LoVo (cell line): ENCODE data around the gene FSCN2.
A peak's percentile ranks its signal among the peaks of the same experiment; 100 is the strongest.

Experiments
- DNase-seq: peaks from one replicate; pipeline ENCODE4 v3.0.0-alpha.2; 2016; ENCODE audit warnings: low spot score

Gene FSCN2

GRCh38 chr17:81542431-81543338 lies 14.5 kb downstream of the FSCN2 start:
- DNase-seq: no peak

DNA sequence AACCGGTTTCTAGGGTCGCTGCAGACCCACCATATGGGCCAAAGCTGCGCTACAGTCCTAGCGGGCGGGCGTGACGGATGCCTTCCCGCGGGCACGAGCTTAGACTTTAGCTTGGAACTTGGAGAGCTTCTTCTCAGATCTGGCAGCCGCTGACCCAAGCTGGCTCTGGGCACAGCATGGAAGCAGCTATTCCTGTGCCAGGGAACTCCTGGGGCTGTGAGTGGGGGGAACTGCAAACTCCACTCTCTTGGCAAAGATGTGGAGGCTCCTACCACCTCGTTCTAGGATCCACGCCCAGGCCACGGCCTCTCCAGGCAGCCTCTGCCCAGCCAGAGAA lies 15.1 kb downstream of the FSCN2 start:
- DNase-seq: no peak

- no peak for DNase-seq
Measured at GRCh38 chr17:81543756-81544155, 15.6 kb downstream of the FSCN2 start.

GRCh38 chr17:81544281-81544974 lies 16.3 kb downstream of the FSCN2 start:
- no peak for DNase-seq

- DNase-seq: no peak
Measured at GRCh38 chr17:81545160-81545949, 17.2 kb downstream of the FSCN2 start.

DNA sequence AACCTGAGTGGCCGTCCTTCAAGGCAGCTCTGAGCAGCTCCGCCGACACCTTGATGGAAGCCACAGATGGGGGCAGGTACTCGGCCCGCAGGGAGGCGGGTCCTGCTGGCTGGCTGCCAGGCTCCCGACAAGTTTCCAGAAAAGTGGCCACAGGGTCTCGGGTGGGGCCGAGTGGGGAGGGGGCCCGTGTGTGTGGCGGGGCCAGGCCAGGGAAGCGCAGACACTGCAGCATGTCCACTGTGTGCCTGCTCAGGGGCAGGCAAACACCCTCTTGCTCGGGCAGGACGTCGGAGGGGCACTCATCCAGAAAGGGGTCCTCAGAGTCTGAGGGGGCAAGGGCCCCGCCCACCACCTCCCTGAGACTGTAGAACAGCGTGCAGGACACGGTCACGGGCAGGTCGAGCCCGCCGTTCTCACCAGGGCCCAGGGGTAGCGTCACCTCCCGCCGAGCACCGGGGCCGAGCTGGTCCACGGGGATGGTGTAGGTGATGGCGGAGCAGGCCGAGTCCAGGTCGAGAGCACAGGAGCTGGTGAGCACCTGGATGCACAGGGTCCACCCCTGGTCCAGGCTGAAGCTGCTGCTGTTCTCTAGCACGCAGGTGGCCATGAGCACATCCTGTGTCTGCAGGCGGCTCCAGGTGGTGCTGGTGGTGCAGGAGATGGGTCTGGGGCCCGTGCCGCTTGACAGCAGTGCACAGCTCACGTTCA lies 18.9 kb downstream of the FSCN2 start:
- no peak for DNase-seq

GRCh38 chr17:81547614-81547982 lies 19.4 kb downstream of the FSCN2 start:
- DNase-seq: no peak

GRCh38 chr17:81549031-81549557 lies 20.9 kb downstream of the FSCN2 start:
- no peak for DNase-seq

GRCh38 chr17:81549826-81550225 lies 21.6 kb downstream of the FSCN2 start:
- DNase-seq: no peak

DNA sequence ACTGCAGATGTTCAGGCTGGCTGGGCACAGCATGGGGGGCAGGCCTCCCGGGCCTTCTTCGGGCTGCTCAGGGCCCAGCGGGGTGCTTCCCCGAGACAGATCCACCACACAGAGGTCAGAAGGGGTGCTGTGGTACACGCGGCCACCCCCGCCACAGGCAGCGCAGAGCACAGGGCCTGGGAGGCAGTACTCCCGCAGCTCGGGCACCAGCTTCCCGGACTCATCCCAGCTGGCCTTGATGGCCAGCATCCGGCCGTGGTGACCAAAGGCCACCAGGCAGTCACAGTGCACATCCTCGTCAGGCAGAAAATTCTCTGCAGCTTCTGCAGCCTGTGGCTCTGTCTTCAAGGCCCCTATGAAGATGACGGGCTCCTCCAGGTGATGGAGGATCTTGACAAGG lies 22.1 kb downstream of the FSCN2 start:
- no peak for DNase-seq

GRCh38 chr17:81550830-81551457 lies 22.8 kb downstream of the FSCN2 start:
- no peak for DNase-seq

- no peak for DNase-seq
Measured at GRCh38 chr17:81551458-81552243, 23.5 kb downstream of the FSCN2 start.

GRCh38 chr17:81552244-81553017 lies 24.3 kb downstream of the FSCN2 start, which contains the start of gene FAAP100:
Gene FAAP100 (minus strand): TSS chr17:81552353. CDS start chr17:81552330, 23 bp downstream.
- peak; percentile 88 for DNase-seq

DNA sequence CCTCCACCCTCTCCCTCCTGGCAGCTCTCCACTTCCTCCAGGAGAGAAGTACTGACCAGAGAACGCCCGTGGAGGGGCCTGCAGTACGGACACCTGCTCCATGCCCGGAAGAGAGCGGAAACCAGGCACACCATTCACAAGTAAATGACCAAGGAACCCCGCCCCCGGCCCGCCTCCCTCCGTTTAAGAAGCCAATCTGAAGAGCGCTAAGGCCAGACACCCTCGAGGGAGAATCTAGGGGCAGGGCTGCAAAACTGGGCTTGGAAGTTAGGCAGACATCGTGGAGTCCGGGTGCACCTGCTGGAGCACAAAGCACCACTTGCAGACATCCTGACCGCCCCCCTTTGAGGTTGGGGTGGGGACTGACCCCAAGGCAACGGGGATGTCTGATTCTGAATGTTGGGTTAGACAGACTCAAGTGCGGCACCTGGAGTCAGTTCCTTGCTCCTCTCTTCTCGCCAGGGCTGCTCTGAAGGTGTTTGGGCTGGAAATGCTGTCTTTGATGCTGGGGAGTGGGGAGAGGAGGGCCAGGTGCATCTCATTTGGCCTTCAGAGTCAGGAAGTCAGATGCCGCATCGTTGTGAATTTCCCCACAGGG lies 24.9 kb downstream of the FSCN2 start:
- DNase-seq: peak; percentile 83

DNA sequence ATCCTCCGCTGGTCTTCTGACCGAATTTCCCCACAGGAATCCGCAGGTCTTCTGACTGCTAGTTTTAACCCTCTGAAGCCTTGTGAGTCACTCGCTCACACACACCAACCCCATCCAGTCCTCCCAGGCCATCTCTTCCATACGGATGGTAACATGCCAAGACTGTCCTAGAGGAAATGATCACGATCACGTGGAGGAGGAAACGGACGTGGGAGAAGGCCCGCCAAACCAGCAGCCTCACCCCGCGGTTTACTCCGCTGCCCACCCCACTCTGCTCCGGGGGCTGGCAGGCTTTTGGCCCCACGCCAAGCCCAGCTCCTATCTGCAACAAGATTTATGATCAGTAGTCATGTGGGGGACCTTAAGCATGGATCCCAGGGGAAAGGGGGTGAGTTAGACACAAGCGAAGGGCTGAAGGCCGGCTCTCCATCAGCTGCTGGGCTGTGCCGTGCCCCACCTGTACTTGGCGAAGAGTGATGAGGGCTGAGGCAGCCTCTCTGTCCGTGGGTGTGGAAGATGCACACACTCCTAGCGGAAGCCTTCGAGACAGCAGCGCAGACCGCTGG lies 25.5 kb downstream of the FSCN2 start:
- DNase-seq: peak; percentile 51

- DNase-seq: no peak
Measured at GRCh38 chr17:81556175-81556691, 28.1 kb downstream of the FSCN2 start.

DNA sequence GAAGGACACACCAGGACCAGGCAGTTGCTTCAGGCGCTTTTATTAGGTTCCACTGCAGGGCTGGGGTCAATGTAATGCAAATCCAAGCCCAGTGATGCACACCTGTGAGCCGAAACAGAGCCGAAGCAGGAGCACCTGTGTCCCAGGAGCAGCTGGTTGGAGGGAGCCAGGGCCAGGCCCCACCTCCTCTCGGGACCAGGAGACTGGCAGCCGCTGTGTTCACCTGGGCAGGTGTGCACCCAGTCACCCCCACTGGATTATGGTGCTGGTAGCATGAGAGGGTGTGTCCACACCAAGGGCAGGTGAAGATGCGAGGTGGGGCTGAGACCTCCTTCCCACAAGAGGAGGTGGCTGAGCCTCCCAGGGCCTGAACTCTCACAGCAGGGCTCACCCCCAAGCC lies 28.7 kb downstream of the FSCN2 start:
- DNase-seq: no peak

- DNase-seq: no peak
Measured at GRCh38 chr17:81557276-81558114, 29.3 kb downstream of the FSCN2 start.
